HG03064 (cell line): ENCODE measurements around the gene WDR81.
"Not testable (repeated sequence)": the region's sequence is repeated elsewhere in the genome, so short reads cannot be mapped to it uniquely, and the experiment has no call there.

ENCODE experiments used
- ATAC-seq: cut with Tn5 transposase; IDR thresholded peaks from one replicate; pipeline ENCODE4 v1.9.1; 2021; ENCODE audit warnings: low read depth; ENCODE audit not compliant: unreplicated experiment

The WDR81 gene

DNA sequence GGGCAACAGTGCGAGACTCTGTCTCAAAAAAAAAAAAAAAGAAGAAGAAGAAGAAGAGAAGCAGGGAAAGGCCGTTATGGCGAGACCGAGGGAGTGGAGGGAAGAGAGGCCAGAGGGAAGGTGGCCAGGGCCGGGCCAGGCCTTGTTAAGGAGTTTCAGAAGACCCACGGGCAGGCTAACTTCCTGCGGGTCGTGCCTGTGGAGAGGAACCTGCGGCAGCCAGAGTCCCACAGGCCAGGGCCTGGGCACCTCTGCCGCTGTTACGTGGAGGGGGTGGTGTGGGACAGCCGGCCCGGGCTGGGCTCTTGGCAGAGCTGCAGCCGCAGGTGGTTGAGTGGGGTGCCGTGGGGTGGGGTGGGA, 5.4 kb downstream of the WDR81 start:
- no peak for ATAC-seq

DNA sequence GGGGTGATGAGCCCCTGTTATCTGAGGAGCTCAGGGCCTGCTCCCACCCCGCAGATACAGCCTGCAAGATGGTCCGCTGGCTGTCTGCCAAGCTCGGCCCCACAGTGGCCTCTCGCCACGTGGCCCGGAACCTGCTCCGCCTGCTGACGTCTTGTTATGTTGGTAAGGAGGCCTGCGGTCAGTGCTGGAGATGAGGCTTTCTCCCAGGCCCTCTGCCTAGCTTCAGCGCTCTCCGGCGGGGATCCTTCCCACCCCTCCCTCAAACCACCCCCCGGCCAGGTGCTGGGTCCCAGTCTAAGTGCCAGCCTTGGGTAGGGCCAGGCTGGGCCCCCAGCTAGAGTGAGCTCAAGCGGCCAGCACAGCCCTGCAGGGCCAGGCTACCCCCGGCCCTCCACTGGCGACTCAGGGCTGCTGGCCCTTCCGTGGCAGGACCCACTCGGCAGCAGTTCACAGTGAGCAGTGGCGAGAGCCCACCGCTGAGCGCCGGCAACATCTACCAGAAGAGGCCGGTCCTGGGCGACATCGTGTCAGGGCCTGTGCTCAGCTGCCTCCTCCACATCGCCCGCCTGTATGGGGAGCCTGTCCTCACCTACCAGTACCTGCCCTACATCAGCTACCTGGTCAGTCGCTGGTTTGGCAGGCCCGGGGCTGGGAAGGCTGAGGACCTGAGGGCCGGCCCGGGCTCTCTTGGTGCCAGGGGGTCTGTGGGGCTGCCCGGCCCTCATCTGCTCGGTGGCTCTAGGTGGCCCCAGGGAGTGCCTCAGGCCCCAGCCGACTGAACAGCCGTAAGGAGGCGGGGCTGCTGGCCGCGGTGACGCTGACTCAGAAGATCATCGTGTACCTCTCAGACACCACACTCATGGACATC, 6.1 kb downstream of the WDR81 start:
- ATAC-seq: no peak

DNA sequence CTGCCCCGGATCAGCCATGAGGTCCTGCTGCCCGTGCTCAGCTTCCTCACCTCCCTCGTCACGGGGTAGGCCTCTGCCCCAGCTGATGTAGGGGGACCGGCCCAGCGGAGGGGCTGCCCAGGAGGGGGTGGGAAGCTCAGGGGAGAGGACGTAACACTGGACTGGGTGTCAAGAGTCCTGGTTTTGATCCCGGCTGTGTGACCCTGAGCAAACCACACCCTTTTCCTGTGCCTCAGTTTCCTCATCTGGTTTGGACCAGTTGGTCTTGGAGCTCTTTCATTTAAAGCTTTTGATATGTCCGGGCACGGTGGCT, 6.6 kb downstream of the WDR81 start:
- no peak for ATAC-seq

DNA sequence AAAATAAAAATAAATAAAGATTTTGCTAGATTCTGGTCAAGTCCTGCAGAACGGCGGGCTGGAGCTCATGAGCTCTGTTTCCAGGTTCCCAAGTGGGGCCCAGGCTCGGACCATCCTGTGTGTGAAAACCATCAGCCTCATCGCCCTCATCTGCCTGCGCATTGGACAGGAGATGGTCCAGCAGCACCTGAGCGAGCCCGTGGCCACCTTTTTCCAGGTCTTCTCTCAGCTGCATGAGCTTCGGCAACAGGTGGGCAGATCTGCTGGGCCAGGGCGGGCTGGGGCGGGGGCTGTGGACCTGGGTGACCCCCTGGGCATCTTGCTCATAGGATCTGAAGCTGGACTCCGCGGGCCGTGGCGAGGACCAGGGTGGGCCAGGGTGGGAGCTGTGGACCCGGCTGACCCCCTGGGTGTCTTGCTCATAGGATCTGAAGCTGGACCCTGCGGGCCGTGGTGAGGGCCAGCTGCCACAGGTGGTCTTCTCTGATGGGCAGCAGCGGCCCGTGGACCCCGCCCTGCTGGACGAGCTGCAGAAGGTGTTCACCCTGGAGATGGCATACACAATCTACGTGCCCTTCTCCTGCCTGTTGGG, 7.8 kb downstream of the WDR81 start:
- no peak for ATAC-seq

DNA sequence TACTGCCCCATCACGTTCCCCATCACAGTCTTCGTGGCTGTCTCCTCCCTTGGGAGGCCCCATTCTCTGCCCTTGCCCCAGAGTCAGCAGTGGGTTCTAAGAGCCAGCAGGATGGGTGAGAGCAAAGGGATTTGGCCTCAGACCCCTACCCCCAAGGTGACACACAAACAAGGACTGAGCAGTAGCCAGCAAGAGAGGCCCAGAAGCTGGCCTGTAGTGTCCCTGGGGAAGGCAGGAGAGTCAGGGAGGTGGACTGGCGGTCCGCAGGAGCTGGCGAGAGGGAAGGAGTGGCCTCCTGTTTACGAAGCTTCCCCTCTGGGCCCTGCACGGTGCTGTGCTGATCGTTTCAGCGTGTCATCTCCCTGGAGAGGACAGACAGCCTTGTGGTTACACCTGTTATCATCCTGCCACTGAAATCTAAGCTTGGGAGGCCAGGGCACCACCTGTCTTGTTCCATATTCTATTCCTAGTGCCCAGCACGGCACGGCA, 8.4 kb downstream of the WDR81 start:
- ATAC-seq: no peak

DNA sequence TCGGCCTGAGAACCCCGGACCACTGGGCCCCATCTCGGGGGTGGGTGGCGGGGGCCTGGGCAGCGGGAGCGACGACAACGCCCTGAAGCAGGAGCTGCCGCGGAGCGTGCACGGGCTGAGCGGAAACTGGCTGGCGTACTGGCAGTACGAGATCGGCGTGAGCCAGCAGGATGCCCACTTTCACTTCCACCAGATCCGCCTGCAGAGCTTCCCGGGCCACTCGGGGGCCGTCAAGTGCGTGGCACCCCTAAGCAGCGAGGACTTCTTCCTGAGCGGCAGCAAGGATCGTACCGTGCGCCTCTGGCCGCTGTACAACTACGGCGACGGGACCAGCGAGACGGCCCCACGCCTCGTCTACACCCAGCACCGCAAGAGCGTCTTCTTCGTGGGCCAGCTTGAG, 9.3 kb downstream of the WDR81 start:
- ATAC-seq: no peak

DNA sequence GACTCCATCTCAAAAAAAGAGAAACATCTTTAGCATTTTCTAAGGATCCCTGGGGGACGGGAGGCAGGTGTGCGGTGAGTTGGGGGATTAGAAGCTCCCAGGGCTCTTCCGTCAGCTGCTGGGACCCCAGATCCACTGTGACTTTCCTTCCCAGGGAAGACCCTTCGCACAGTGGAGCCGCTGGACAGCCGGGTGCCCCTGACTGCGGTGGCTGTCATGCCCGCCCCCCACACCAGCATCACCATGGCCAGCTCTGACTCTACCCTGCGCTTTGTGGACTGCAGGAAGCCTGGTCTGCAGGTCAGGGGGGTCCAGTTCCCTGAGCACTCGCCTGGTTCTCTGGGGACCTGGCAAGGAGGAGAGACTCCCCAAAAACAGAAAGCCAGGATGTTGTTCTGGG, 10.9 kb downstream of the WDR81 start:
- no peak for ATAC-seq

DNA sequence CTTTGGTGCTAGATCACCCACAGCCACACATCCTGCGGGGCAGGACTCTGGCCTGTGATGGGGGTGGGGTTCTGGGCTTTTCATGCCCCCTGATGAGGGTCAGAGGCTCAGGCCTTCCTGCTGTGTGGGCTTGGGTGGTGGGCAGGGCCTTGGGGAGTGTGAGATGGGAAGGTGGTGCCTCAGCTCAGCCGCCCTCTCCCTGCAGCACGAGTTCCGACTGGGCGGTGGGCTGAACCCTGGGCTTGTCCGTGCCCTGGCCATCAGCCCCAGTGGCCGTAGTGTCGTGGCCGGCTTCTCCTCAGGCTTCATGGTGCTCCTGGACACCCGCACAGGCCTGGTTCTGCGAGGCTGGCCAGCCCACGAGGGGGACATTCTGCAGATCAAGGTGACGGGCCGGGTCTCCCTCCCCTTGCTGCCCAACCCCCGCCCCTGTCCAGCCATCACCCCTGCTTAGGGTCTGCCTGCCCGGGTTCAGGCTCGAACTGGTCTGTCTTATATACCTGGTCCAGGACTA, 11.4 kb downstream of the WDR81 start:
- no peak for ATAC-seq

DNA sequence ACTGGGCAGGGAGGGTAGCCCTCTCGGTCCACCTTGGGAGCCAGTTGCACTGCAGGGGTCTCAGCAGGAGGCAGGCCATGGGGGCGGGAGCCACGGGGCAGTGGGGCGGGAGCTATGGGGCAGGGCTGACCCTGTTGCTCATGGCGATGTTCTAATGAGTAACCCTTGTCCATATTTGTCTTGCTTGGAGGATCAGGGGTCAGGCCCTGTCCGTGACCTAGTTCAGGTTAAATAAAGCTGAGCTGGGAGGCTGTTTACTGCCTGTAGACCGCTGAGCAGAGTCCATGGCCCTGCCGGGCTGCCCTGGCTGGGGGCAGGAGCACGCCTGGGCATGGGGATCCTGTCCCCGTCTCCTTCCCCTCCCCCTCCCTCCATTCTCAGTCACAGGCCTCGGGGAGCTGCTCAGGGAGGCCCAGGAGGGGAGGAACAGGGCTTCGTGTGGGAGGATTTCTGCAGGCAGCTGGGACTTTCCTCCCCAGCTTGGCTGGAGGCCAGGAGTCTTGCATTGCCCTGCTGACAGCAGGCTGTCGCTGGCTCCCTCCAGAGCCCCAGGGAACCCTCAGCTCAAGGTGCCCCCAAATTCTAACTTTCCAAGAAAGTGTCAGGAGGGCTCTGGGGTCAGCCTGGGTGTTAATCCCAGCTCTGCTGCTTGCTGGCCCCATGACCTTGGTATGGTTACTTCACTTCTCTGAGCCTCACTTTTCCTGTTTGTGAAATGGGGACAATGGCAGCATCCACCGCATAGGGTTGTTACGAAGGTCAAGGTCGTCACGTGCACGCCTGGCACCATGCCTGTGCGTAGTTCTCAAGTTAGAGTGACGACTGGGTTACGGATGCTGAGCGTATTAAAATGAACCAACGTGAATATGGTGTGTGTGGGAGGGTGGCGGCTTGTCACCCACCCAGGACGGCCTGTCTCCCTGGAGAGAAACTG, 12.1 kb downstream of the WDR81 start:
- no peak for ATAC-seq

DNA sequence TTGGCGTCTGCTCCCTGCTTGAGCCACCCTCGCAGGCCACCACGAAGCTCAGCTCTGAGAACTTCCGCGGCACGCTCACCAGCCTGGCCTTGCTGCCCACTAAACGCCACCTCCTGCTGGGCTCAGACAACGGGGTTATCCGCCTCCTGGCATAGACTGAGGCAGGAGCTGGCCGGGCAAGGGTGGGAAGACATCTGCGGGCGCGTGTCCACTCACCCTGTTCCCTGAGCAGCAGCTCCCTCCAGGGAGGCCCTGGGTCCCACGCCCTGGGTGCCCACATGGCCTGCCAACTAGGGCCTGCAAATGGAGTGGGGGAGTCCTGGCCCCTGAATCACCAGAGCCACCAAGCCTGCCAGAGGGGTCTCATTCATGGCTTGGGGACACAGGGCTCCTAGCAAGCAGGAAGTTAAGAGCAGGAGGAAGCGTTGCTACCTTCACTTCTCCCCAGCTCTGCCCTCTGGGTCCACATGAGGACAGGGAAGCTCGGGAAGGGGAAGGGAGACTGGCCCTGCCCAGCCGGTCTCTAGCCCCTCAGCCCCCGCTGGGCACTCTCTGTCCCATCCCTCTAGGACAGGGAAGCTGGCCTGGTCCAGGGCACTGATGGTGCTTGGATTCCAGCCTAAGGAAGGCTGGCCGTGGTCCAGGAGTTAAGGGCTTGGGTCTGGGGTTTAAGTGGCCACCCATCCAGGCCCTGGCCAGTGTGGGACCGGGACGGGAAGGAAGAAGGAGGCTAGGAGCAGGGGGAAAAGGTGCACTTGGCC, 13.2 kb downstream of the WDR81 start:
- no peak for ATAC-seq

DNA sequence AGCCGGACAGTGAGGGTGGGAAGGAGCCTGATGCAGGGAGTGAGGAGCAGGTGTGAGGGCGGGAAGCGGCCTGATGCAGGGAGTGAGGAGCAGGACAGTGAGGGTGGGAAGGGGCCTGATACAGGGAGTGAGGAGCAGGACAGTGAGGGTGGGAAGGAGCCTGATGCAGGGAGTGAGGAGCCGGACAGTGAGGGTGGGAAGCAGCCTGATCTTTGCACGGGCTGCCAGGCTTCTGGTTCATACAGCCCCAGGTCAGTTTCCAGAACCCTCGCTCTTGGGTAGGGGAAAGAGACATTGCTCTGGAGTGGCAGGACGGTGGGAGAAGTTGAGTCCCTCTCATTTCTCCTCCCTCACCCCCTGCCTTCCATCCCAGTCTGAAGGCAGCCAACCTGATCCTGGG, 17.4 kb downstream of the WDR81 start:
- ATAC-seq: not testable (repeated sequence)

DNA sequence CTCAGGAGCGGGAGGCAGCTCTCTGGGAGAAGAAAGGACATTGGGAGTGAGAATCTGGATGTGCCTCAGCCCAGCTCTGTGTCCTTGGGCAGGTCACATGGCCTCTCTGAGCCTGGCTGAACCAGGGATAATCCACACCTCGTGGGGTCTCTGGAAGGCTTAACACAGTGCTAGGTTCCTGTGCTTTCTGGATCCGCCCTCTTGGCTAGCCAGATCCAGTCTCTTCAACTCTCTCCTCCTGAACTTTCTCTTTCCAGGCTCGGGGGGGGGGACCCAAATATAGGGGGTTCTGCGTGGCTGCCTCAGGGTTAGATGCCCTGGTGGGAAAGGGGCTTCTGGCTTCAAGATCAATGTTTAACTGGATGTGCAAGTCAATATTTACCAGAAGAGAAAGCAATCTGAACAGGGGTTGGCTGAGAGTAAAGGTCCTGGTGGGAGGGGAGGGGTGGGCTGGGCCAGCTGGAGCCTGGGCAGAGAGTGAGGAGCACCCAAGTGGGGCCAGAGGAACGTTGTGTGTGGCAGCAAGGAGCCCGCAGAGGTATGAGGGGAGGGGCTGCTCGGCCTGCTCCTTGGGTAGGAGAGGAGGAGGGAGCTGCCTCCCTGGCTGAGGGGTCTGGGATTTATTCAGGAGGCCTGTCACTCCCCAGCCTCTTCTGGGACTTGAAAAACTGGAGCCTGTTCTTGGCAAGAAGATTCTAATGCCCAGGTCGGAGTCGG, 18.0 kb downstream of the WDR81 start, which contains the start of gene SERPINF2:
Gene SERPINF2, plus strand, starts transcription at position 501 of the 717 bp plus-strand sequence. CDS start 2,125 bp downstream, outside the sequence.
- ATAC-seq: no peak

DNA sequence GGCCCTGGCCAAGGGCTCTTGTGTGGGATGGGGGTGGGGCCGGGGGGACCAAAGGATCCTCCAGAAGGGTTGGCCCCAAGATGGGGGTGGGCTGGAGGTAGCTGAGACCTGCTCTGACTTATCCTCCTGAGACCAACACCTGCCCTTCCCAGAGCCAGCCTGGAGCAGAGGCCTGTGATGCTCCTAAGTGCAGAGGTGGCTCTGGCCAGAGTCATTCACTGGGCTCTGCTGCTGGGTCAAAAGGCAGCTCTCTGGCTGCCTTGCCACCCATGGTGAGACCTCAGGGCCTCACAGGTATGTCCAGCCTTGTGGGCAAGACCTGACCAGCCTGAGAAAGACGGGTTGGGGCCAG, 18.6 kb downstream of the WDR81 start:
- no peak for ATAC-seq

DNA sequence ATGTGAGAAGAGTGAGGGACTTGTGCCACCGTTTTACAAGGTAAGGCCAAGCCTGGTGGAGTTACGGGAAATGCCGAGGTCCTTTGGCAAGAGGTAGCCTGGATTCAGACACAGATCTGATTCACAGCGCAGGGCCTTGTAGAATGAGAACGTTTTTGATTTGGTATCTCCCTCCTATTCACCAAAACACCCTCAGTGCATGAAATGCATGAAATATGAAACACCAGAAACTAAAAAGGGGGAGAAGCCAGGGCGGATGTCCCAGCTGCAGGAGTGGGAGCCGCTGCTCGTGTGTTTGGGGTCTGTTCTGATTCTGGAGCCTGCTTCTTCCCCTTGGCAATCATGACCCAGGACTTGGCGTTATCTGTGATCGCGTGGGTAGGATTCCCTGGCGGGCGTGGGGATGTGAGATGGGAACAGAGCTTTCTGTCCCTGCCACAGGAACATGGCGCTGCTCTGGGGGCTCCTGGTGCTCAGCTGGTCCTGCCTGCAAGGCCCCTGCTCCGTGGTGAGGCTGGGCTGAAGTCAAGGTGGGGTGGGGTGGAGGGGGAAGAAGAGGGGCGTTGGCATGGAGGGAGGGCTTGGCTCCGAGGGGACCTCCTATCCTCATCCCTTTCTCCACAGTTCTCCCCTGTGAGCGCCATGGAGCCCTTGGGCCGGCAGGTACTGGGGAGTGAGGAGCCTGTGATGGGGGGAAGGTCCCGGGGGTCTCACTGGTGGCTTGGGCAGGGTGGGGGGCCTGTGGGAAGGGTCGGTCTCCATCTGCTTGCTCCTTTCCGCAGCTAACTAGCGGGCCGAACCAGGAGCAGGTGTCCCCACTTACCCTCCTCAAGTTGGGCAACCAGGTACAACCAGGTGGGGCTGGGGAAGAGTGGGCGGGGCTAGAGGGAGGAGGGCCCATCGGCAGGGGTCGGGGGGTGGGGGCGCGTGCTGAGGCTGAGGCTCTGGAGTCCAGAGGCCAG, 20.3 kb downstream of the WDR81 start:
- ATAC-seq: no peak

DNA sequence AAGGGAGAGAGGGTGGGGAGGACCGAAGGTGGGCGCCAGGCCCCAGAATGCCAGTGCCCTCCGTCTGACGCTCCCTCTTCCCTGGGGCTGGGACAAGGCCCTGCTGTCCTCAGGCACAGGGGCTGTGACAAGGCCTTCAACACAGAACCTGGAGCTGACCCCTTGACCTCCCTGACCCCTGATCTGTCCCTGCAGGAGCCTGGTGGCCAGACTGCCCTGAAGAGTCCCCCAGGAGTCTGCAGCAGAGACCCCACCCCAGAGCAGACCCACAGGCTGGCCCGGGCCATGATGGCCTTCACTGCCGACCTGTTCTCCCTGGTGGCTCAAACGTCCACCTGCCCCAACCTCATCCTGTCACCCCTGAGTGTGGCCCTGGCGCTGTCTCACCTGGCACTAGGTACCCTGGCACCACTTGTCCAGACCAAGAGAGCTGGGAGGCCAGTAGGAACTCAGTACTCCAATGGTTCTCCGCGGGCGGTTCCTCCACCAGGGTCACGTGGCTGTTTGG, 21.1 kb downstream of the WDR81 start:
- no peak for ATAC-seq

DNA sequence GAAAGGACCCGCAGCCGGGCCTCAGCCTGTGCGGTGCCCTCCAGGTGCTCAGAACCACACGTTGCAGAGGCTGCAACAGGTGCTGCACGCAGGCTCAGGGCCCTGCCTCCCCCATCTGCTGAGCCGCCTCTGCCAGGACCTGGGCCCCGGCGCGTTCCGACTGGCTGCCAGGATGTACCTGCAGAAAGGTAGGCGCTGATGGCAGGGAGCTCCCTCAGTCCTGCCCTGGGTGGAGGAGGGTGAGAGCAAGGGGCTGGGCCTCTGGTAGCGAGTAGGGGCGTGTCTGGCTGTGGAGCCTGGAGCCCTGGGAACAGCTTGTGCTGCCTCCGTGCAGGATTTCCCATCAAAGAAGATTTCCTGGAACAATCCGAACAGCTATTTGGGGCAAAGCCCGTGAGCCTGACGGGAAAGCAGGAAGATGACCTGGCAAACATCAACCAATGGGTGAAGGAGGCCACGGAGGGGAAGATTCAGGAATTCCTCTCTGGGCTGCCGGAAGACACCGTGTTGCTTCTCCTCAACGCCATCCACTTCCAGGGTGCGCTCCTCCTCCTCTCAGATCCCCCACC, 22.6 kb downstream of the WDR81 start:
- no peak for ATAC-seq

DNA sequence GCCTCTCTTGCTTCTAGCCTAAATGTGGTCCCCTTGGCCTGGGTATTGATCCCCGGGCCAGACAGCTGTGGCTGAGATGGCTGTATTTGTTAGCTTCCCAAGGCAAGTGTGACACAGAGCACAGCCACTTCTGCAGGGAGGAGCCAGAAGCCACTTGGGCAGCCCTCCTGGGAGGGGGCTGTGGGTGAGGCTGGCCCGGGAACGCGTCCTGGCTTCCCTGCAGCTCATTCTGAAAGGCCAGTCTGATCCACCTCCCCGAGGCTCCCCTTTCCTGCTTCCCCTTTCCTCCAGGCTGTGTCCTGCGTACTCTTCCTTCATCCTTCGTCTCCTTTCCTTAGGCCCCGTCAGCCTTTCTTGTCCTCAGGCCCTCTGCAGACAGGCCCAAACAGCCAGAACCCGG, 26.1 kb downstream of the WDR81 start:
- ATAC-seq: no peak
